Measurements from ENCODE around the gene OVAAL.

OVAAL gene

GRCh38 chr1:180524160-180524914, 34.4 kb upstream of the OVAAL start:
- Histone ChIP-seq H3K4me1 (ENCODE audit: control insufficient read depth in 2 of 2, insufficient read depth in 1 of 2, low read depth in 1 of 2, low read length in 2 of 2) (peaks cover 0 to 5% of the 10 kb centered on the region in 2 donors), H2AFZ (ENCODE audit: low read length) (peak overlapping the region; percentile 41), H3K4ac (ENCODE audit: low read length) (no peak overlapping the region), H4K91ac (ENCODE audit: low read depth, low read length, poor library complexity) (no peak overlapping the region), H2BK15ac (ENCODE audit: low read length) (no peak overlapping the region), H3K4me2 (ENCODE audit: insufficient read depth, low read length, poor library complexity, severe bottlenecking) (no peak overlapping the region), H3K27ac (replicated peaks; ENCODE audit: low read length) (no peak overlapping the region), H2BK120ac (ENCODE audit: low read depth, low read length) (no peak overlapping the region), H3K27me3 (ENCODE audit: control insufficient read depth in 3 of 3, insufficient read depth in 3 of 3, low read depth in 1 of 3, low read length in 3 of 3) (no peaks in the 10 kb centered on the region), H3K23ac (ENCODE audit: low read depth, low read length, poor library complexity) (no peak overlapping the region), H3K9ac (ENCODE audit: low read depth, low read length, poor library complexity) (no peak overlapping the region), H2BK5ac (ENCODE audit: low read length) (no peak overlapping the region), H3K9me3 (replicated peaks in 1 of 2; ENCODE audit: control insufficient read depth in 2 of 2, insufficient read depth in 1 of 2, low read depth in 1 of 2, low read length in 2 of 2) (no peaks in the 10 kb centered on the region), H3K4me3 (ENCODE audit: low read length in 2 of 2) (no peak overlapping the region), H3K14ac (ENCODE audit: low read length) (no peak overlapping the region), H4K8ac (ENCODE audit: low read depth, low read length) (no peak overlapping the region), H3K18ac (ENCODE audit: low read length) (no peak overlapping the region), H3K36me3 (replicated peaks in 1 of 2; ENCODE audit: control insufficient read depth in 2 of 2, insufficient read depth in 2 of 2, low read length in 2 of 2) (no peaks in the 10 kb centered on the region), H2BK12ac (ENCODE audit: low read length) (no peak overlapping the region), H2AK5ac (ENCODE audit: low read depth, low read length) (no peak overlapping the region), H3K79me1 (ENCODE audit: low read depth, low read length) (no peaks in the 10 kb centered on the region)
- DNase-seq (ENCODE audit: low spot score) = no peak
- no CpG with 5 or more reads among the region's 7 CpGs for WGBS, 2 donors (ENCODE audit: extremely low coverage in 2 of 2, insufficient read length in 2 of 2, insufficient replicate concordance in 1 of 2)

GRCh38 chr1:180524915-180525714, 33.6 kb upstream of the OVAAL start:
- peak overlapping the region; percentile 11 for H3K18ac ChIP-seq (ENCODE audit: low read length)
- H4K91ac ChIP-seq (ENCODE audit: low read depth, low read length, poor library complexity) = no peak overlapping the region
- H3K4ac ChIP-seq (ENCODE audit: low read length) = no peak overlapping the region
- H3K14ac ChIP-seq (ENCODE audit: low read length) = no peak overlapping the region
- H3K4me1 ChIP-seq (ENCODE audit: control insufficient read depth in 2 of 2, insufficient read depth in 1 of 2, low read depth in 1 of 2, low read length in 2 of 2) = peaks cover 0 to 5% of the 10 kb centered on the region in 2 donors
- no peak overlapping the region for H3K4me2 ChIP-seq (ENCODE audit: insufficient read depth, low read length, poor library complexity, severe bottlenecking)
- no peak overlapping the region for H4K8ac ChIP-seq (ENCODE audit: low read depth, low read length)
- H3K9ac ChIP-seq (ENCODE audit: low read depth, low read length, poor library complexity) = no peak overlapping the region
- no peaks in the 10 kb centered on the region for H3K79me1 ChIP-seq (ENCODE audit: low read depth, low read length)
- no peak overlapping the region for H2BK12ac ChIP-seq (ENCODE audit: low read length)
- no peak overlapping the region for H2BK15ac ChIP-seq (ENCODE audit: low read length)
- no peak overlapping the region for H3K4me3 ChIP-seq (ENCODE audit: low read length in 2 of 2)
- H3K9me3 ChIP-seq (replicated peaks in 1 of 2; ENCODE audit: control insufficient read depth in 2 of 2, insufficient read depth in 1 of 2, low read depth in 1 of 2, low read length in 2 of 2) = no peaks in the 10 kb centered on the region
- no peak for DNase-seq (ENCODE audit: low spot score)
- no peak overlapping the region for H2BK120ac ChIP-seq (ENCODE audit: low read depth, low read length)
- H2BK5ac ChIP-seq (ENCODE audit: low read length) = no peak overlapping the region
- H3K36me3 ChIP-seq (replicated peaks in 1 of 2; ENCODE audit: control insufficient read depth in 2 of 2, insufficient read depth in 2 of 2, low read length in 2 of 2) = no peaks in the 10 kb centered on the region
- H2AFZ ChIP-seq (ENCODE audit: low read length) = peak overlapping the region; percentile 41
- H2AK5ac ChIP-seq (ENCODE audit: low read depth, low read length) = no peak overlapping the region
- no peak overlapping the region for H3K27ac ChIP-seq (replicated peaks; ENCODE audit: low read length)
- no CpG with 5 or more reads among the region's 7 CpGs for WGBS, 2 donors (ENCODE audit: extremely low coverage in 2 of 2, insufficient read length in 2 of 2, insufficient replicate concordance in 1 of 2)
- H3K23ac ChIP-seq (ENCODE audit: low read depth, low read length, poor library complexity) = no peak overlapping the region
- H3K27me3 ChIP-seq (ENCODE audit: control insufficient read depth in 3 of 3, insufficient read depth in 3 of 3, low read depth in 1 of 3, low read length in 3 of 3) = no peaks in the 10 kb centered on the region

GRCh38 chr1:180525715-180526039, 33.1 kb upstream of the OVAAL start:
- Histone ChIP-seq H4K91ac (ENCODE audit: low read depth, low read length, poor library complexity) (no peak overlapping the region), H2BK120ac (ENCODE audit: low read depth, low read length) (no peak overlapping the region), H2AK5ac (ENCODE audit: low read depth, low read length) (no peak overlapping the region), H3K4ac (ENCODE audit: low read length) (no peak overlapping the region), H3K27me3 (ENCODE audit: control insufficient read depth in 3 of 3, insufficient read depth in 3 of 3, low read depth in 1 of 3, low read length in 3 of 3) (no peaks in the 10 kb centered on the region), H3K27ac (replicated peaks; ENCODE audit: low read length) (no peak overlapping the region), H2AFZ (ENCODE audit: low read length) (peak overlapping the region; percentile 20), H2BK12ac (ENCODE audit: low read length) (no peak overlapping the region), H2BK5ac (ENCODE audit: low read length) (no peak overlapping the region), H3K9me3 (replicated peaks in 1 of 2; ENCODE audit: control insufficient read depth in 2 of 2, insufficient read depth in 1 of 2, low read depth in 1 of 2, low read length in 2 of 2) (no peaks in the 10 kb centered on the region), H2BK15ac (ENCODE audit: low read length) (no peak overlapping the region), H3K4me2 (ENCODE audit: insufficient read depth, low read length, poor library complexity, severe bottlenecking) (no peak overlapping the region), H3K23ac (ENCODE audit: low read depth, low read length, poor library complexity) (no peak overlapping the region), H3K14ac (ENCODE audit: low read length) (no peak overlapping the region), H4K8ac (ENCODE audit: low read depth, low read length) (no peak overlapping the region), H3K36me3 (replicated peaks in 1 of 2; ENCODE audit: control insufficient read depth in 2 of 2, insufficient read depth in 2 of 2, low read length in 2 of 2) (no peaks in the 10 kb centered on the region), H3K79me1 (ENCODE audit: low read depth, low read length) (no peaks in the 10 kb centered on the region), H3K4me3 (ENCODE audit: low read length in 2 of 2) (no peak overlapping the region), H3K18ac (ENCODE audit: low read length) (no peak overlapping the region), H3K9ac (ENCODE audit: low read depth, low read length, poor library complexity) (no peak overlapping the region), H3K4me1 (ENCODE audit: control insufficient read depth in 2 of 2, insufficient read depth in 1 of 2, low read depth in 1 of 2, low read length in 2 of 2) (peaks cover 0 to 5% of the 10 kb centered on the region in 2 donors)
- WGBS, 2 donors (ENCODE audit: extremely low coverage in 2 of 2, insufficient read length in 2 of 2, insufficient replicate concordance in 1 of 2) = no CpG with 5 or more reads among the region's 2 CpGs
- no peak for DNase-seq (ENCODE audit: low spot score)

- WGBS, 2 donors (ENCODE audit: extremely low coverage in 2 of 2, insufficient read length in 2 of 2, insufficient replicate concordance in 1 of 2) = no CpG with 5 or more reads among the region's 5 CpGs
- Histone ChIP-seq H3K23ac (ENCODE audit: low read depth, low read length, poor library complexity) (no peak overlapping the region), H2BK12ac (ENCODE audit: low read length) (no peak overlapping the region), H3K79me1 (ENCODE audit: low read depth, low read length) (no peaks in the 10 kb centered on the region), H2BK120ac (ENCODE audit: low read depth, low read length) (no peak overlapping the region), H3K14ac (ENCODE audit: low read length) (no peak overlapping the region), H2AFZ (ENCODE audit: low read length) (no peak overlapping the region), H3K18ac (ENCODE audit: low read length) (no peak overlapping the region), H3K4ac (ENCODE audit: low read length) (no peak overlapping the region), H3K27ac (replicated peaks; ENCODE audit: low read length) (no peak overlapping the region), H2AK5ac (ENCODE audit: low read depth, low read length) (no peak overlapping the region), H4K8ac (ENCODE audit: low read depth, low read length) (no peak overlapping the region), H2BK5ac (ENCODE audit: low read length) (no peak overlapping the region), H3K4me2 (ENCODE audit: insufficient read depth, low read length, poor library complexity, severe bottlenecking) (no peak overlapping the region), H3K4me1 (ENCODE audit: control insufficient read depth in 2 of 2, insufficient read depth in 1 of 2, low read depth in 1 of 2, low read length in 2 of 2) (peaks cover 0 to under 1% of the 10 kb centered on the region in 2 donors), H2BK15ac (ENCODE audit: low read length) (no peak overlapping the region), H3K4me3 (ENCODE audit: low read length in 2 of 2) (no peak overlapping the region), H3K9ac (ENCODE audit: low read depth, low read length, poor library complexity) (no peak overlapping the region), H3K27me3 (ENCODE audit: control insufficient read depth in 3 of 3, insufficient read depth in 3 of 3, low read depth in 1 of 3, low read length in 3 of 3) (no peaks in the 10 kb centered on the region), H3K9me3 (replicated peaks in 1 of 2; ENCODE audit: control insufficient read depth in 2 of 2, insufficient read depth in 1 of 2, low read depth in 1 of 2, low read length in 2 of 2) (no peaks in the 10 kb centered on the region), H4K91ac (ENCODE audit: low read depth, low read length, poor library complexity) (no peak overlapping the region), H3K36me3 (replicated peaks in 1 of 2; ENCODE audit: control insufficient read depth in 2 of 2, insufficient read depth in 2 of 2, low read length in 2 of 2) (no peaks in the 10 kb centered on the region)
- DNase-seq (ENCODE audit: low spot score) = no peak
Measured at GRCh38 chr1:180527101-180527669, 31.6 kb upstream of the OVAAL start.

All from neuronal stem cell (in vitro differentiated cells).